B cell (primary cell): Measurements from ENCODE around the gene GPC5.

Source experiments
- CTCF ChIP-seq: fragments of 200-600 bp; IDR thresholded peaks from one replicate; pipeline ENCODE4 v1.8.0; 2022; ENCODE audit warnings: antibody characterized with exemption, mild to moderate bottlenecking
- EZH2 ChIP-seq: IDR thresholded peaks from 2 replicates; pipeline ENCODE4 v1.6.1; 2012; ENCODE audit warnings: borderline replicate concordance, low read depth, mild to moderate bottlenecking, moderate library complexity, low read length; ENCODE audit not compliant: insufficient read depth, poor library complexity, severe bottlenecking

GRCh38 chr13:92414851-92415250, 1016.4 kb downstream of the GPC5 start:
- TF ChIP-seq CTCF (no peak), EZH2 (no peak)
